Thymus (tissue), 11 donors: ENCODE measurements around the gene ZKSCAN5. TPM values are rescaled to one million over a fixed set of nuclear protein-coding genes. Genes with fewer than 3 reads are reported as not detected.

Source experiments
- DNase-seq, 9 donors: peaks; one replicate each; pipeline ENCODE4 v3.0.0-alpha.2; 2013; ENCODE audit warnings: low spot score in 9 of 9, low read depth in 6 of 9, missing footprints in 1 of 9
- H3K27ac ChIP-seq, 2 donors: one replicate each; pipeline ENCODE4 v1.5.1; 2013; ENCODE audit warnings: control low read depth in 1 of 2, low read depth in 1 of 2, low read length in 1 of 2, mild to moderate bottlenecking in 1 of 2, moderate library complexity in 1 of 2
- H3K27me3 ChIP-seq, 2 donors: one replicate each; pipeline ENCODE4 v1.5.1; 2013; ENCODE audit warnings: low read length in 1 of 2; ENCODE audit not compliant: control insufficient read depth in 2 of 2, insufficient read depth in 1 of 2
- H3K36me3 ChIP-seq, 2 donors: one replicate each; pipeline ENCODE4 v1.5.1; 2013; ENCODE audit warnings: low read length in 1 of 2, mild to moderate bottlenecking in 1 of 2, moderate library complexity in 1 of 2; ENCODE audit not compliant: control insufficient read depth in 2 of 2, insufficient read depth in 2 of 2
- H3K4me1 ChIP-seq, 2 donors: one replicate each; pipeline ENCODE4 v1.5.1; 2013; ENCODE audit warnings: low read length in 2 of 2; ENCODE audit not compliant: control insufficient read depth in 2 of 2, insufficient read depth in 2 of 2
- H3K4me3 ChIP-seq, 2 donors: one replicate each; pipeline ENCODE4 v1.5.1; 2013; ENCODE audit warnings: low read length in 2 of 2, control low read depth in 1 of 2, mild to moderate bottlenecking in 1 of 2
- H3K9me3 ChIP-seq, 2 donors: one replicate each; pipeline ENCODE4 v1.5.1; 2013; ENCODE audit warnings: low read length in 1 of 2, mild to moderate bottlenecking in 1 of 2; ENCODE audit not compliant: control insufficient read depth in 2 of 2, insufficient read depth in 1 of 2
- WGBS: extraction: QIAGEN DNeasy Blood & Tissue Kit; methylation state at CpG from one replicate; pipeline ENCODE4 v1.1.7; 2013; 5-methylcytosine and 5-hydroxymethylcytosine counted together
- polyA plus RNA-seq: library from polyadenylated mRNA; stranded (reverse); fragments of 200-250 nt; gene quantifications from one replicate; pipeline ENCODE4 v1.2.3, GENCODE V29; 2013
- total RNA-seq: library from RNA; stranded (reverse); fragments of 120-200 nt; gene quantifications from one replicate; pipeline ENCODE4 v1.2.4, GENCODE V29; 2013
- donor health status: healthy.

ZKSCAN5 gene
- total and polyA plus RNA-seq, 2 donors: 5.7 to 11.0 TPM

DNA sequence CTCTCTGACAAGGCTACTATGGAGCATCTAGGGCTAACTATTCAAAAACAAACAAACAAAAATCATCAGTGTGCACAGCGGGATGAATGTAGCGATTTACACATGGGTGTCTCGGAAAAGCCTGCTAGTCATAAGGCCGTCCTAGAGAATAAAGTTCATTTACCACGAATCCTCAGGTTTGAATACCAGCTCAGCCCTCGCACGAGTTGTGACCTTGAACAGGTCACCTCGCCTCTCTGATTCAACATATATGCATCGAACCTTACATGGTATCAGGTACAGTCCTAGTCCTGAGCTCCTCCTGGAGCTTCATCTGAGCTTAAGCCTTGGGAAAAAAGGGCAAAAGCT lies 39.1 kb upstream of the ZKSCAN5 start:
- peaks cover 11 to 12% of the 10 kb centered on the region in 2 donors for H3K4me1 ChIP-seq
- peaks cover 8 to 19% of the 10 kb centered on the region in 2 donors for H3K36me3 ChIP-seq
- peaks cover 4 to 21% of the 10 kb centered on the region in 2 donors for H3K27me3 ChIP-seq
- peak overlapping the region in 1 of 2 donors; percentile 63 for H3K27ac ChIP-seq
- H3K4me3 ChIP-seq: peak overlapping the region; percentile 54 to 94
- DNase-seq: no peak
- 9% methylated on average over 9 of the region's 9 CpGs for WGBS
- peaks cover 0 to 5% of the 10 kb centered on the region in 2 donors for H3K9me3 ChIP-seq

DNA sequence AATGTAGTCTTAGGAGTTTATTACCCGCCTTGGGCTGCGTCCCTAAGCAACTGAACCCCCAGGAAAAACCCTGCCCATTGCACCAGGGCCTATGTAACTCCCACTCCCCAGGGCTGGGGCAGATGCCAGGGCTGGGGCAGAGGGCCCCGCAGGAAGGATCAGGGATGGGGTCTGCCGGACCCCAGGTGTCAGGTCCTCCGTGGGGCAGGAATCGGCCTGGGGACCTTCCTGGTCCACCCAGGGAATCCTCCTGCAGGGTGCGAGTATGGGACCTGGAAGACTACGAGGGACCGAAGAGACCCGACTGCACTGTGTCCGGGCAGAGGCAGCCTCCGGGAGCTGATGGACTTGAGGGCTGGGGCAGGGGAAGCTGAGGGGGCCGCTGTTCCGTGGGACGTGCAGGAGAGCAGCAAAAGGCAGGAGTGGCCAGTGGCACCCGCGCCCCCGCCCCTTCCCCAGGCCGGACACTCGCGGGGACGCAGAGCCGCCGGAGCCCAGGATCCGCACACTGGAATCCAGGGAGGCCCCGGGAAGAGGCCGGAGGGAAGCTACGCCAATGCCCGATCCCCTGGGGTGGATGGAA lies 36.0 kb upstream of the ZKSCAN5 start:
- peaks cover 0 to 8% of the 10 kb centered on the region in 2 donors for H3K36me3 ChIP-seq
- no peak for DNase-seq
- H3K27me3 ChIP-seq: peaks cover 4 to 23% of the 10 kb centered on the region in 2 donors
- H3K27ac ChIP-seq: no peak overlapping the region
- no peak overlapping the region for H3K4me3 ChIP-seq
- peaks cover 11 to 19% of the 10 kb centered on the region in 2 donors for H3K4me1 ChIP-seq
- peaks cover 0 to 5% of the 10 kb centered on the region in 2 donors for H3K9me3 ChIP-seq
- 93% methylated on average over 29 of the region's 29 CpGs for WGBS

DNA sequence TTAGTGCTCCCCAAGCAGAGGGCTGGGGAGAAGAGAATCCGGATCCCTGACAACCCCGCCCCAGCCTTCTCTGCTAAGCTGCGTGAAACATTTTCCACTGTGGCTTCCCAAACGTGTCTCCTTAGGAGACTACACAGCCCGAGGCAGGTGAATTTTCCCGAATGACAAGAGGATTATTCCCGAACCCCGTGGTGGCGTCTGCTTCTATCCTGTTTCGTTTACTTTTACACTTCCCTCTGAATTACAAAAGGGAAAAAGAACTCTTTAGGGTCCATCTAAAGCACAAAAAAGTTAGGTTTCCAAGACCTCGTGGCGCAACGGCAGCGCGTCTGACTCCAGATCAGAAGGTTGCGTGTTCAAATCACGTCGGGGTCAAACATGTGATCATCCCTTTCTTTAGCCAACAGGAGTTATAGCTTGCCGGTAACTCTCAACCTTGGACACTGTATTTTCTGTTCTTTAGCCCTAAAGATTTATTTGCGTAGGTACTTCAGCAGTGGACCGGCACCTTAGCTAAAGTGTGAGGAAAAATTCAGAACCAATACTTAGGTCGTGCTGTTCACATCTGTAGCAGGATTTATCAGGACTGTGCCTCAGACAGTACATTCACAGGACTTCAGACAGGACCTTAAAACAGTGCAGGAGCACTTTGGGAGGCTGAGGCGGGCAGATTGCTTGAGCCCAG lies 34.9 kb upstream of the ZKSCAN5 start:
- H3K27ac ChIP-seq: no peak overlapping the region
- peaks cover 0 to 5% of the 10 kb centered on the region in 2 donors for H3K9me3 ChIP-seq
- WGBS: 61% methylated on average over 23 of the region's 23 CpGs
- no peak overlapping the region for H3K4me3 ChIP-seq
- H3K27me3 ChIP-seq: peaks cover 4 to 23% of the 10 kb centered on the region in 2 donors
- H3K4me1 ChIP-seq: peaks cover 13 to 26% of the 10 kb centered on the region in 2 donors
- H3K36me3 ChIP-seq: no peaks in the 10 kb centered on the region
- DNase-seq: no peak

DNA sequence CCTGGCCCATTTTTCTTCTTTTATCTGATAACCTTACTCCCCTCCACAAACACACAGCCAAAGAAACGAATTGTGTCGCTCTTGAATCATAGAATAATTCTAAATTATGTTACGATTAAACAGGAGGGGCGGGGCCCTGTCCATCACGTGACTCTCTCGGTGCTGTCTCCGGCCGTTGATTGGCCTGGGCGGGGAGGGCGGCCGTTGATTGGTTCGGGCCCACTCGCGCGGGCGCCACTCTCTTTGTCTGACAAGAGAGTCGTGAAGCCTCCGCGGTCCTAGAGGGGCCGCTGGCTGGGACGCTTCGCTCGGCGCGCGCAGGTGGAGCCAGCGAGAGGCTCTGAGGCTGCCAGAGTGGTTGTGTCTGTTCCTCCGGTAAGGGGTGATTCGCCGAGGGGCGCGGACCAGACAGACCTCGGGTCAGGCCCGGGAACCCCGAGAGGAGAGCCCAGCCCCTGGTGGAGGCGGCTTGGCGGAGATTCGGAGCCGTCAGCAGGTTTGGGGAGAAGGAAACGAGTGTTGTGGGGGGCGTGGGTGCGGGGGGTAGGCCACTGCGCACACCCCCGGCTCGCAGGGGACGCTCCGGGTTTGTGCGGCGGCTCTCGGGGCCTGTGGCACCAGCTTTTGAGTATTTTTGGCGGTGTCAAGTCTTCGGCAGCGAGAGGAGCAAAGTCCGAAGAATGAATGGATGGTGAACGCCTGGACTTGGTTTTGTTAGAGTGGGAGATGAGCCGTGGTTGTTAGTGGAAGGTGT lies 31.7 kb upstream of the ZKSCAN5 start, which contains the start of gene ZNF789:
TSS of gene ZNF789 (plus strand) at position 330 of the 754 bp plus-strand sequence. CDS start 3,567 bp downstream, outside the sequence.
- peak; percentile 82 to 98 (median 95) for DNase-seq
- under 1% methylated on average over 56 of the region's 56 CpGs for whole genome bisulfite sequencing
- peaks cover 4 to 8% of the 10 kb centered on the region in 2 donors for H3K36me3 ChIP-seq
- peaks cover 4 to 23% of the 10 kb centered on the region in 2 donors for H3K27me3 ChIP-seq
- peak within 1 kb of the TSS; percentile 81 to 92 for H3K27ac ChIP-seq
- H3K9me3 ChIP-seq: no peaks in the 10 kb centered on the region
- peaks cover 5 to 13% of the 10 kb centered on the region in 2 donors for H3K4me1 ChIP-seq
- H3K4me3 ChIP-seq: peak within 1 kb of the TSS; percentile 73 to 88

DNA sequence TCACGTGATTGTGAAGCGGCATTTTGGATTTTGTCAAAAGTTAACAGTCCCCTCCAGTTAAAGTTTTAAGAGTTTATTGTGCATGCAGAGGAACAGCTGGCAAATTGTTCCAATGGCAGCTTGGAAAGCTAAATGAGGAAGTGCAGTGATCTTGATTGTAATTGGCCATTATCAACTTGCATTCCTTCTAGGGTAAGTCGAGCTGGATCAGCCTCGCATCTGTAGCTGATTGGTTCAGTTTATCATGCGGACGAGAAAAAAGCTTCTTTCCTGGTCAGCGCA lies 31.2 kb upstream of the ZKSCAN5 start:
- 2% methylated on average over 7 of the region's 7 CpGs for WGBS
- Histone ChIP-seq H3K27me3 (peaks cover 4 to 22% of the 10 kb centered on the region in 2 donors), H3K4me3 (peak overlapping the region; percentile 73 to 88), H3K27ac (peak overlapping the region; percentile 72 to 84), H3K36me3 (peaks cover 4 to 13% of the 10 kb centered on the region in 2 donors), H3K4me1 (peaks cover 5 to 13% of the 10 kb centered on the region in 2 donors), H3K9me3 (peaks cover 0 to under 1% of the 10 kb centered on the region in 2 donors)
- peak in 3 of 9 donors; percentile 26 to 55 (median 31) for DNase-seq

DNA sequence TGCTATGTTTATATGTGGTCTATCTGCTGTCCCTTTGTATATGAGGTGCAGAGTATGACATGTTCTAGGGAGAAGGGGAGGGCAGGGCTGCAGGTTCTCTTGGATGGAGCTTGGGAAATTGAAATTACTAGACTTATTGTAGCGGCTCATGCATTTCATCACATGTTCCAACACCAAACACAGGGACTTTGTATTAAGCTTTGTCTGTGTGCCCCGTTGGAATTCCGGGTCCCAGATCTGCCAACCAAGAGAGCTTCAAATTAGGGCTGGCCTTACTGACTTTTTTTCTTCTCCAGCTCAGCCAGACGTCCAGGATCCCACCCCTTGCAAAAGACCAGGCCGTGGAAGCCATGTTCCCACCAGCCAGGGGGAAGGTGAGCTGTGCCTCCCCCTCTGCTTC lies 28.4 kb upstream of the ZKSCAN5 start:
- 94% methylated on average over 5 of the region's 5 CpGs for WGBS
- Histone ChIP-seq H3K36me3 (peaks cover 14 to 31% of the 10 kb centered on the region in 2 donors), H3K4me1 (peaks cover 5 to 16% of the 10 kb centered on the region in 2 donors), H3K27me3 (no peaks in the 10 kb centered on the region), H3K27ac (no peak overlapping the region), H3K4me3 (no peak overlapping the region), H3K9me3 (peaks cover 0 to 2% of the 10 kb centered on the region in 2 donors)
- no peak for DNase-seq

DNA sequence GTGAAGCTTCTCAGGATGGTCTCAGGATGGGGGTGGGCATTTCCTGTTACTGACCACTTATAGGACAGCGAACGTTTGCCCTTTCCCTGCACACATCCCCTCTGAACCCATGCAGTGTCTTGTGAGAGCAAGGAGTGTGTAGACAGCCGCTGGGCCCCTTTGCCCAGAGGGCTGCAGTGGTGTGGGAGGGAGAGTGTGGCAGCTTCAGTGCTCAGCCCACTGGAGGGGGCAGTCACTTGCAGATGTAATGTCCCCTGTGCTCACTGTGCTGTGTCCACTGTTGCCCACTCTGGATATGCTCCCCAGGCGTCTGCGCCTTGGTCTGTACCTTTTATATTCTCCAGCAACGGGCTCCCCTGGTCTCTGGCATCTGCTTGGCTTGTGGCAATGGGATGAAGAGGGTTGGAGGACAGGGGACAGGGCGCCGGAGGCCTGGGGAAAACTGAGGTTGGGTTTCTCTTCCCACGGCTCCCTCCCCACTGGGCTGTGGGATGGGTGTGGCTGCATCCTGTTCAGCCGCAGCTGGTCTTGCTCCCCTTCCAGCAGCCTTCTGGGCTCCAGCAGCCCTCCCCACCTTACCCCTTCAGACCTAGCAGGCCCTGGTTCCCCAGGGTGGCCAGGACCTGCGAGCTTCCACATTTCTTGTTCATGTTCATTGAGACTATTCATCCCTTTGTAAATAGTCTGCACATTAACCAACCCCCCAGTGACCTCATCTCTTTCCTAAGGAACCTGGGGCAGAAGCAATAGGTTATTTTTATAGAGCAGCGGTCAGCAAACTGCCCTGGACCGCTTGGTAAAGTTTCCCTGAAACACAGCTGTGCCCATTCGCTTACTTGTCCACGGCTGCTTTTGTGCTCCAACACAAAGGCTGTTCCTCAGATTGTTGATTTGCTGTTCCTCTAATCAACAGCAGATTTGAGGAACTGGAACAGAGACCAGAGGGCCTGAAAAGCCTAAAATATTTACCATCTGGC lies 25.7 kb upstream of the ZKSCAN5 start:
- no peak overlapping the region for H3K4me3 ChIP-seq
- peaks cover 0 to 7% of the 10 kb centered on the region in 2 donors for H3K4me1 ChIP-seq
- H3K36me3 ChIP-seq: peaks cover 14 to 31% of the 10 kb centered on the region in 2 donors
- H3K9me3 ChIP-seq: peaks cover 0 to 2% of the 10 kb centered on the region in 2 donors
- H3K27ac ChIP-seq: no peak overlapping the region
- 93% methylated on average over 15 of the region's 15 CpGs for whole genome bisulfite sequencing
- H3K27me3 ChIP-seq: no peaks in the 10 kb centered on the region
- no peak for DNase-seq

DNA sequence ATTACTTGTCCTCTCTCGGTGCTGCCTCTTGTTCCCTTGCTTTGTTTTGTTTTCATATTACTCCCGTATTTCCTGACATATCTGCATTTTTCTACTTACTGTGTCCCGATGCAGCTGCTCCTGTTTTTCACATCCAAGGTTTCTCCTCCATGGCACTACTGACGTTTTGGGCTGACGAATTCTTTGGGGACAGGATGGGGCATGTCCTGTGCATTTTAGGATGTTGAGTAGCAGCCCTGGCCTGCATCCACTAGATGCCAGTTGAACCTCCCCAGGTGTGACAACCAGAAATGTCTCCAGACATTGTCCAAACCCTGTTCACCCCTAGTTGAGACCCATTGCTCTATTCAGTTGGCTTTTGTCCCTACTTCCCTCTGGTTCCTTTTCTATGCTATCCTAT lies 19.4 kb upstream of the ZKSCAN5 start:
- Histone ChIP-seq H3K9me3 (no peaks in the 10 kb centered on the region), H3K27me3 (no peaks in the 10 kb centered on the region), H3K27ac (no peak overlapping the region), H3K4me1 (no peaks in the 10 kb centered on the region), H3K36me3 (peaks cover 18 to 30% of the 10 kb centered on the region in 2 donors), H3K4me3 (no peak overlapping the region)
- no peak for DNase-seq
- WGBS: 96% methylated on average over 5 of the region's 5 CpGs
